HEK293 (cell line): ENCODE results near the gene ZSCAN5B.

Source experiments
- CTCF ChIP-seq: fragments of 450-650 bp; formaldehyde crosslinking; IDR thresholded peaks from 2 replicates; pipeline ENCODE4 v1.5.1; 2016; ENCODE audit warnings: missing biosample characterization, missing genetic modification characterization
- ELK4 ChIP-seq: IDR thresholded peaks from 2 replicates; pipeline ENCODE4 v1.6.1; 2011; ENCODE audit warnings: mild to moderate bottlenecking, low read depth, low read length, borderline replicate concordance
- REPIN1 ChIP-seq: fragments of 450-650 bp; formaldehyde crosslinking; IDR thresholded peaks from 2 replicates; pipeline ENCODE4 v1.5.1; 2017; ENCODE audit warnings: missing biosample characterization, missing genetic modification characterization, low read depth
- ZBTB48 ChIP-seq: fragments of 450-650 bp; formaldehyde crosslinking; IDR thresholded peaks from 2 replicates; pipeline ENCODE4 v1.5.1; 2016; ENCODE audit warnings: missing biosample characterization, missing genetic modification characterization
- ZNF214 ChIP-seq: fragments of 450-650 bp; formaldehyde crosslinking; IDR thresholded peaks from 2 replicates; pipeline ENCODE4 v1.5.1; 2017; ENCODE audit warnings: missing biosample characterization, mild to moderate bottlenecking, missing genetic modification characterization, borderline replicate concordance
- ZNF426 ChIP-seq: fragments of 450-650 bp; formaldehyde crosslinking; IDR thresholded peaks from 2 replicates; pipeline ENCODE4 v1.5.1; 2017; ENCODE audit warnings: missing biosample characterization, missing genetic modification characterization, mild to moderate bottlenecking, inconsistent platforms, moderate library complexity
- ZNF433 ChIP-seq: fragments of 450-650 bp; formaldehyde crosslinking; IDR thresholded peaks from 2 replicates; pipeline ENCODE4 v1.5.1; 2016; ENCODE audit warnings: missing biosample characterization, missing genetic modification characterization, low read depth
- ZNF529 ChIP-seq: fragments of 450-650 bp; formaldehyde crosslinking; IDR thresholded peaks from 2 replicates; pipeline ENCODE4 v1.5.1; 2017; ENCODE audit warnings: missing genetic modification characterization, missing biosample characterization; ENCODE audit not compliant: insufficient replicate concordance
- ZNF585B ChIP-seq: fragments of 450-650 bp; formaldehyde crosslinking; IDR thresholded peaks from 2 replicates; pipeline ENCODE4 v1.5.1; 2016; ENCODE audit warnings: missing biosample characterization, missing genetic modification characterization
- ZNF704 ChIP-seq: fragments of 450-650 bp; formaldehyde crosslinking; IDR thresholded peaks from 2 replicates; pipeline ENCODE4 v1.5.1; 2016; ENCODE audit warnings: missing biosample characterization, missing genetic modification characterization
- ZNF76 ChIP-seq: fragments of 450-650 bp; formaldehyde crosslinking; IDR thresholded peaks from 2 replicates; pipeline ENCODE4; 2016; ENCODE audit warnings: low read depth, missing biosample characterization, missing genetic modification characterization, borderline replicate concordance
- TF ChIP-seq, protein P1 (sequence below): fragments of 450-650 bp; formaldehyde crosslinking; IDR thresholded peaks from 2 replicates; pipeline ENCODE4 v1.5.1; 2017; ENCODE audit warnings: missing biosample characterization, missing genetic modification characterization
- TF ChIP-seq, protein P2 (sequence below): fragments of 450-650 bp; formaldehyde crosslinking; IDR thresholded peaks from 2 replicates; pipeline ENCODE4 v1.5.1; 2016; ENCODE audit warnings: missing biosample characterization, missing genetic modification characterization, borderline replicate concordance
- TF ChIP-seq, protein P3 (sequence below): fragments of 450-650 bp; formaldehyde crosslinking; IDR thresholded peaks from 2 replicates; pipeline ENCODE4 v1.5.1; 2016; ENCODE audit warnings: missing biosample characterization, missing genetic modification characterization

DNA sequence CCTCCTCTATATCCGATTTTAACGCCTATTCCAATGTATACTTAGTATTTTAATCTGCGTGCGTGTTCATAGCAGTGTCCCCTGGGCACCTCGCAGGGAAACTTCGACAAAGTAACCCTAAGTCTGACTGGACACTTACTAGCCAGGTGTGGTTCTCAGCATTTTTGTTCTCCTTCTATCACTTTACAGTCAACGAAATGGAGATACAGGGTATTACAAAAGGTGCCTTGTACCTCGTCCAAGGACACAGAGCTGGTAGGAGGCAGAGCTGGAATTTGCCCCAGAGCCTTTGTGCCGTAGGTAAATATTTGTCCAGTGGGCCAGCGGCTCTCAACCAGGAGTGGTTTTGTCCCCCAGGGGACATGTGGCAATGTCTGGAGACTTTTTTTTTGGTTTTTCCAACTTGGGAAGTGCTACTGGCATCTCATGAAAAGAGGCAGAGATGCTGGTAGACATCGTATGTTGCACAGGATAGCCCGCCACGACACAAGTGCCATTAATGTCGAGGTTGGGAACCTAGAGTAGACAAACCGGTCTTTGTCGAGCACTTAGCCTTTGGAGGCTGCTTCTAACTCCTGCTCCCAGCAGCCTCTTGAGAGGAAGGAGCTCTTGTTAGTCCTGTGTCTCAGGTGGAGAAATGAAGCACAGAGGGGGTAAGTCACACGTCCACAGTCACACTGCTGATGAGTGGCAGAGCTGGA lies 55.3 kb downstream of the ZSCAN5B start:
- no peak for TF ChIP-seq REPIN1
- TF ChIP-seq, protein P1, sequence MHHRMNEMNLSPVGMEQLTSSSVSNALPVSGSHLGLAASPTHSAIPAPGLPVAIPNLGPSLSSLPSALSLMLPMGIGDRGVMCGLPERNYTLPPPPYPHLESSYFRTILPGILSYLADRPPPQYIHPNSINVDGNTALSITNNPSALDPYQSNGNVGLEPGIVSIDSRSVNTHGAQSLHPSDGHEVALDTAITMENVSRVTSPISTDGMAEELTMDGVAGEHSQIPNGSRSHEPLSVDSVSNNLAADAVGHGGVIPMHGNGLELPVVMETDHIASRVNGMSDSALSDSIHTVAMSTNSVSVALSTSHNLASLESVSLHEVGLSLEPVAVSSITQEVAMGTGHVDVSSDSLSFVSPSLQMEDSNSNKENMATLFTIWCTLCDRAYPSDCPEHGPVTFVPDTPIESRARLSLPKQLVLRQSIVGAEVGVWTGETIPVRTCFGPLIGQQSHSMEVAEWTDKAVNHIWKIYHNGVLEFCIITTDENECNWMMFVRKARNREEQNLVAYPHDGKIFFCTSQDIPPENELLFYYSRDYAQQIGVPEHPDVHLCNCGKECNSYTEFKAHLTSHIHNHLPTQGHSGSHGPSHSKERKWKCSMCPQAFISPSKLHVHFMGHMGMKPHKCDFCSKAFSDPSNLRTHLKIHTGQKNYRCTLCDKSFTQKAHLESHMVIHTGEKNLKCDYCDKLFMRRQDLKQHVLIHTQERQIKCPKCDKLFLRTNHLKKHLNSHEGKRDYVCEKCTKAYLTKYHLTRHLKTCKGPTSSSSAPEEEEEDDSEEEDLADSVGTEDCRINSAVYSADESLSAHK (tag by site-specific recombination), result no peak
- TF ChIP-seq ZNF433 (tag by site-specific recombination), result no peak
- no peak for TF ChIP-seq ZNF585B (tag by site-specific recombination)
- TF ChIP-seq, protein P2, sequence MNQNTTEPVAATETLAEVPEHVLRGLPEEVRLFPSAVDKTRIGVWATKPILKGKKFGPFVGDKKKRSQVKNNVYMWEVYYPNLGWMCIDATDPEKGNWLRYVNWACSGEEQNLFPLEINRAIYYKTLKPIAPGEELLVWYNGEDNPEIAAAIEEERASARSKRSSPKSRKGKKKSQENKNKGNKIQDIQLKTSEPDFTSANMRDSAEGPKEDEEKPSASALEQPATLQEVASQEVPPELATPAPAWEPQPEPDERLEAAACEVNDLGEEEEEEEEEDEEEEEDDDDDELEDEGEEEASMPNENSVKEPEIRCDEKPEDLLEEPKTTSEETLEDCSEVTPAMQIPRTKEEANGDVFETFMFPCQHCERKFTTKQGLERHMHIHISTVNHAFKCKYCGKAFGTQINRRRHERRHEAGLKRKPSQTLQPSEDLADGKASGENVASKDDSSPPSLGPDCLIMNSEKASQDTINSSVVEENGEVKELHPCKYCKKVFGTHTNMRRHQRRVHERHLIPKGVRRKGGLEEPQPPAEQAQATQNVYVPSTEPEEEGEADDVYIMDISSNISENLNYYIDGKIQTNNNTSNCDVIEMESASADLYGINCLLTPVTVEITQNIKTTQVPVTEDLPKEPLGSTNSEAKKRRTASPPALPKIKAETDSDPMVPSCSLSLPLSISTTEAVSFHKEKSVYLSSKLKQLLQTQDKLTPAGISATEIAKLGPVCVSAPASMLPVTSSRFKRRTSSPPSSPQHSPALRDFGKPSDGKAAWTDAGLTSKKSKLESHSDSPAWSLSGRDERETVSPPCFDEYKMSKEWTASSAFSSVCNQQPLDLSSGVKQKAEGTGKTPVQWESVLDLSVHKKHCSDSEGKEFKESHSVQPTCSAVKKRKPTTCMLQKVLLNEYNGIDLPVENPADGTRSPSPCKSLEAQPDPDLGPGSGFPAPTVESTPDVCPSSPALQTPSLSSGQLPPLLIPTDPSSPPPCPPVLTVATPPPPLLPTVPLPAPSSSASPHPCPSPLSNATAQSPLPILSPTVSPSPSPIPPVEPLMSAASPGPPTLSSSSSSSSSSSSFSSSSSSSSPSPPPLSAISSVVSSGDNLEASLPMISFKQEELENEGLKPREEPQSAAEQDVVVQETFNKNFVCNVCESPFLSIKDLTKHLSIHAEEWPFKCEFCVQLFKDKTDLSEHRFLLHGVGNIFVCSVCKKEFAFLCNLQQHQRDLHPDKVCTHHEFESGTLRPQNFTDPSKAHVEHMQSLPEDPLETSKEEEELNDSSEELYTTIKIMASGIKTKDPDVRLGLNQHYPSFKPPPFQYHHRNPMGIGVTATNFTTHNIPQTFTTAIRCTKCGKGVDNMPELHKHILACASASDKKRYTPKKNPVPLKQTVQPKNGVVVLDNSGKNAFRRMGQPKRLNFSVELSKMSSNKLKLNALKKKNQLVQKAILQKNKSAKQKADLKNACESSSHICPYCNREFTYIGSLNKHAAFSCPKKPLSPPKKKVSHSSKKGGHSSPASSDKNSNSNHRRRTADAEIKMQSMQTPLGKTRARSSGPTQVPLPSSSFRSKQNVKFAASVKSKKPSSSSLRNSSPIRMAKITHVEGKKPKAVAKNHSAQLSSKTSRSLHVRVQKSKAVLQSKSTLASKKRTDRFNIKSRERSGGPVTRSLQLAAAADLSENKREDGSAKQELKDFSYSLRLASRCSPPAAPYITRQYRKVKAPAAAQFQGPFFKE (tag by site-specific recombination), result no peak
- TF ChIP-seq, protein P3, sequence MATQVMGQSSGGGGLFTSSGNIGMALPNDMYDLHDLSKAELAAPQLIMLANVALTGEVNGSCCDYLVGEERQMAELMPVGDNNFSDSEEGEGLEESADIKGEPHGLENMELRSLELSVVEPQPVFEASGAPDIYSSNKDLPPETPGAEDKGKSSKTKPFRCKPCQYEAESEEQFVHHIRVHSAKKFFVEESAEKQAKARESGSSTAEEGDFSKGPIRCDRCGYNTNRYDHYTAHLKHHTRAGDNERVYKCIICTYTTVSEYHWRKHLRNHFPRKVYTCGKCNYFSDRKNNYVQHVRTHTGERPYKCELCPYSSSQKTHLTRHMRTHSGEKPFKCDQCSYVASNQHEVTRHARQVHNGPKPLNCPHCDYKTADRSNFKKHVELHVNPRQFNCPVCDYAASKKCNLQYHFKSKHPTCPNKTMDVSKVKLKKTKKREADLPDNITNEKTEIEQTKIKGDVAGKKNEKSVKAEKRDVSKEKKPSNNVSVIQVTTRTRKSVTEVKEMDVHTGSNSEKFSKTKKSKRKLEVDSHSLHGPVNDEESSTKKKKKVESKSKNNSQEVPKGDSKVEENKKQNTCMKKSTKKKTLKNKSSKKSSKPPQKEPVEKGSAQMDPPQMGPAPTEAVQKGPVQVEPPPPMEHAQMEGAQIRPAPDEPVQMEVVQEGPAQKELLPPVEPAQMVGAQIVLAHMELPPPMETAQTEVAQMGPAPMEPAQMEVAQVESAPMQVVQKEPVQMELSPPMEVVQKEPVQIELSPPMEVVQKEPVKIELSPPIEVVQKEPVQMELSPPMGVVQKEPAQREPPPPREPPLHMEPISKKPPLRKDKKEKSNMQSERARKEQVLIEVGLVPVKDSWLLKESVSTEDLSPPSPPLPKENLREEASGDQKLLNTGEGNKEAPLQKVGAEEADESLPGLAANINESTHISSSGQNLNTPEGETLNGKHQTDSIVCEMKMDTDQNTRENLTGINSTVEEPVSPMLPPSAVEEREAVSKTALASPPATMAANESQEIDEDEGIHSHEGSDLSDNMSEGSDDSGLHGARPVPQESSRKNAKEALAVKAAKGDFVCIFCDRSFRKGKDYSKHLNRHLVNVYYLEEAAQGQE (tag by site-specific recombination), result no peak
- TF ChIP-seq CTCF (tag by site-specific recombination), result no peak
- TF ChIP-seq ZNF76 (tag by site-specific recombination), result no peak
- no peak for TF ChIP-seq ELK4
- no peak for TF ChIP-seq ZNF426 (tag by site-specific recombination)
- TF ChIP-seq ZNF529, result no peak
- no peak for TF ChIP-seq ZBTB48 (tag by site-specific recombination)
- TF ChIP-seq ZNF214, result no peak
- no peak for TF ChIP-seq ZNF704 (tag by site-specific recombination)
